HepG2 (cell line): ENCODE measurements around the gene DNLZ. TPM values are rescaled to one million over a fixed set of nuclear protein-coding genes. Genes with fewer than 3 reads are reported as not detected.

Source experiments
- CENPX ChIP-seq: sonication (generic); formaldehyde crosslinking; IDR thresholded peaks from 2 replicates; pipeline ENCODE4 v1.9.0; 2021; ENCODE audit warnings: mild to moderate bottlenecking, missing genetic modification reagents, moderate library complexity
- GATAD2A ChIP-seq: IDR thresholded peaks from 2 replicates; pipeline ENCODE4 v1.6.1; 2016
- NCOA2 ChIP-seq: sonication (generic); formaldehyde crosslinking; IDR thresholded peaks from 2 replicates; pipeline ENCODE4 v1.8.0; 2022; ENCODE audit warnings: inconsistent platforms
- NR3C1 ChIP-seq: sonication (generic); formaldehyde crosslinking; IDR thresholded peaks from 2 replicates; pipeline ENCODE4 v1.4.0; 2020; ENCODE audit warnings: missing genetic modification reagents
- RORA ChIP-seq: sonication (generic); formaldehyde crosslinking; IDR thresholded peaks from 2 replicates; pipeline ENCODE4 v1.5.0; 2020; ENCODE audit warnings: mild to moderate bottlenecking, missing genetic modification reagents, moderate library complexity
- SMAD3 ChIP-seq: sonication (generic); formaldehyde crosslinking; IDR thresholded peaks from 2 replicates; pipeline ENCODE4 v1.4.0; 2020; ENCODE audit warnings: missing genetic modification reagents
- SP140L ChIP-seq: sonication (generic); formaldehyde crosslinking; IDR thresholded peaks from 2 replicates; pipeline ENCODE4 v1.4.0; 2020; ENCODE audit warnings: missing genetic modification reagents, borderline replicate concordance
- TCF7L2 ChIP-seq: IDR thresholded peaks from 2 replicates; pipeline ENCODE4 v1.6.1; 2011; ENCODE audit warnings: mild to moderate bottlenecking, low read depth, low read length, moderate library complexity
- UBTF ChIP-seq: sonication (generic); formaldehyde crosslinking; IDR thresholded peaks from 2 replicates; pipeline ENCODE4 v1.4.0; 2020; ENCODE audit warnings: mild to moderate bottlenecking, missing genetic modification reagents
- ZNF124 ChIP-seq: sonication (generic); formaldehyde crosslinking; IDR thresholded peaks from 2 replicates; pipeline ENCODE4 v1.4.0; 2020; ENCODE audit warnings: missing genetic modification reagents
- ZNF138 ChIP-seq: sonication (generic); formaldehyde crosslinking; IDR thresholded peaks from 2 replicates; pipeline ENCODE4 v1.5.0; 2020; ENCODE audit warnings: mild to moderate bottlenecking, low read depth, missing genetic modification reagents
- ZNF205 ChIP-seq: IDR thresholded peaks from 2 replicates; pipeline ENCODE4 v1.6.1; 2018; ENCODE audit warnings: missing biosample characterization, missing genetic modification reagents
- ZNF362 ChIP-seq: sonication (generic); formaldehyde crosslinking; IDR thresholded peaks from 2 replicates; pipeline ENCODE4 v1.4.0; 2020; ENCODE audit warnings: missing genetic modification reagents, mild to moderate bottlenecking, borderline replicate concordance
- ZNF543 ChIP-seq: sonication (generic); formaldehyde crosslinking; IDR thresholded peaks from 2 replicates; pipeline ENCODE4 v1.4.0; 2020; ENCODE audit warnings: mild to moderate bottlenecking, missing genetic modification reagents
- ZNF724P ChIP-seq: sonication (generic); formaldehyde crosslinking; IDR thresholded peaks from 2 replicates; pipeline ENCODE4 v1.8.0; 2022; ENCODE audit warnings: missing genetic modification reagents, borderline replicate concordance
- ZNF788 ChIP-seq: sonication (generic); formaldehyde crosslinking; IDR thresholded peaks from 2 replicates; pipeline ENCODE4 v1.5.0; 2020; ENCODE audit warnings: mild to moderate bottlenecking, missing genetic modification reagents, borderline replicate concordance
- polyA plus RNA-seq, 8 experiments: library from polyadenylated mRNA; depleted of rRNA in 3 of 8; stranded (reverse) in 7 of 8; unstranded in 1 of 8; fragments of >200 nt; fragmentation: Illumina TruSeq in 4 of 8; extraction: Trizol in 4 of 8; gene quantifications; 2 replicates each; pipeline versions ENCODE4 v1.2.1 to v1.2.3, GENCODE V29; 2011 to 2016; ENCODE audit warnings: low read depth in 4 of 8, missing spikeins in 1 of 8, mixed read lengths in 1 of 8; ENCODE audit not compliant: insufficient read depth in 1 of 8
- total RNA-seq, 5 experiments: library from RNA; depleted of rRNA; stranded (reverse); fragments of >200 nt; fragmentation: Illumina TruSeq; extraction: Trizol; gene quantifications; 2 replicates each; pipeline ENCODE4 v1.2.3, GENCODE V29; 2016; ENCODE audit warnings: low read depth in 1 of 5
- TF ChIP-seq, protein P1 (sequence below): sonication (generic); formaldehyde crosslinking; IDR thresholded peaks from 2 replicates; pipeline ENCODE4 v1.4.0; 2020; ENCODE audit warnings: mild to moderate bottlenecking, missing genetic modification reagents
- TF ChIP-seq, protein P2 (sequence below): sonication (generic); formaldehyde crosslinking; IDR thresholded peaks from 2 replicates; pipeline ENCODE4; 2020; ENCODE audit warnings: missing genetic modification reagents, mild to moderate bottlenecking, borderline replicate concordance
- TF ChIP-seq, protein P3 (sequence below): IDR thresholded peaks from 2 replicates; pipeline ENCODE4 v1.6.1; 2016; ENCODE audit warnings: low read depth, control low read depth

Gene DNLZ
- total and polyA plus RNA-seq, 2 of the 13 experiments (the other 11 are each of a cell fraction or from before 2014, with no cell fraction given), result 3.4 to 8.0 TPM

DNA sequence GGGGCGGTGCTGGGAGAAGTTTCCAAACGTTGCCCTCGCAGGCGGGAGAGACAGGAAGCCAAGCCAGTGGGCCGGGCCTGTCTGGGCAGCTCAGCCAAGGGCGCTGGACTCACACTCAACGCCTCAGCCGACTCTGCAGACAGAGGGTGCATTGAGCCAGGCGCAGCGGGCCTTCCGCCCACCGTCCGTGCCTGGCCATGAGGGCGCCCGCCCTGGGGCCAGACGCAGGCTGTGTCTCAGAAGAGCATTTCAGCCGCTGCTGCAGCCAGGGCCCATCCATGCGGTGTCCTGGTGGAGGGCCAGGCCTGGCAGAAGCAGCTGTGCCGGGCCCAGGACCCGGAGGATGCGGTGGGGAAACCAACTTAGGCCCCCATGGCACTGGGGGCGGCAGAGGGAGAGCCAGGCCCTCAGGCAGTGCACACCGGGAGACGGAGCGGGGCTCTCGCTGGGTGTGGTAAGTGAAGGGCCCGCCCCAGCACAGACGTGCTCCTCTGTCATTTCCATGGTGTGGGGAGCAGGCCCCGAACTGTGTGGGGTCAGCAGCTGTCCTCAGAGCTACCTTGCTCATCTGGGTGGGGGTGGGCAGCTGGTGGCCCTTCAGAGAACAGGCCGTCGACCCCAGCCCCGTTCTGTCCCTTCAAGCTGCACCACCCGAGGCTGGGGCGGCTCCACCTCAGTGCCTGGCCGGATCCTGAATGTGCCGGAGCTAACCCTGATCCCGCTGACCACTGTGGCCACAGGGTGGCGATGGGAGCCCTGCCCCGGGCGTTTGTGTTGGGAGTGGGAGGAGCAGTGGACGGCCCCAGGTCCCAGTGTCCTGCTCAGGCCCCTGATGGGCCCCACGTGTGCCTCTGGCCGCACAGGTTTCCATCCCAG, 18.0 kb downstream of the DNLZ start (continued):
- TF ChIP-seq, protein P1, sequence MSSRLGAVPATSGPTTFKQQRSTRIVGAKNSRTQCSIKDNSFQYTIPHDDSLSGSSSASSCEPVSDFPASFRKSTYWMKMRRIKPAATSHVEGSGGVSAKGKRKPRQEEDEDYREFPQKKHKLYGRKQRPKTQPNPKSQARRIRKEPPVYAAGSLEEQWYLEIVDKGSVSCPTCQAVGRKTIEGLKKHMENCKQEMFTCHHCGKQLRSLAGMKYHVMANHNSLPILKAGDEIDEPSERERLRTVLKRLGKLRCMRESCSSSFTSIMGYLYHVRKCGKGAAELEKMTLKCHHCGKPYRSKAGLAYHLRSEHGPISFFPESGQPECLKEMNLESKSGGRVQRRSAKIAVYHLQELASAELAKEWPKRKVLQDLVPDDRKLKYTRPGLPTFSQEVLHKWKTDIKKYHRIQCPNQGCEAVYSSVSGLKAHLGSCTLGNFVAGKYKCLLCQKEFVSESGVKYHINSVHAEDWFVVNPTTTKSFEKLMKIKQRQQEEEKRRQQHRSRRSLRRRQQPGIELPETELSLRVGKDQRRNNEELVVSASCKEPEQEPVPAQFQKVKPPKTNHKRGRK (CRISPR knock-in tag), result no peak
- TF ChIP-seq RORA (CRISPR knock-in tag) (no peak), NCOA2 (0 out of 2 replicates have a peak, but pooled peaks have one; percentile 4), NR3C1 (CRISPR knock-in tag) (no peak), SMAD3 (CRISPR knock-in tag) (peak; percentile 37; the same call in 1 of the 2 replicates), ZNF138 (CRISPR knock-in tag) (0 out of 2 replicates have a peak, but pooled peaks have one; percentile 41), UBTF (peak; percentile 83), ZNF362 (CRISPR knock-in tag) (no peak), CENPX (CRISPR knock-in tag) (no peak), ZNF788 (CRISPR knock-in tag) (peak; percentile 48; the same call in 1 of the 2 replicates), ZNF124 (peak; percentile 32; the same call in 1 of the 2 replicates), ZNF543 (peak; percentile 46; the same call in 1 of the 2 replicates), GATAD2A (CRISPR knock-in tag) (peak; percentile 45), ZNF205 (CRISPR knock-in tag) (peak; percentile 31; the same call in 1 of the 2 replicates), SP140L (CRISPR knock-in tag) (no peak), ZNF724P (CRISPR knock-in tag) (no peak; the same call in 1 of the 2 replicates), TCF7L2 (no peak)
- TF ChIP-seq, protein P2, sequence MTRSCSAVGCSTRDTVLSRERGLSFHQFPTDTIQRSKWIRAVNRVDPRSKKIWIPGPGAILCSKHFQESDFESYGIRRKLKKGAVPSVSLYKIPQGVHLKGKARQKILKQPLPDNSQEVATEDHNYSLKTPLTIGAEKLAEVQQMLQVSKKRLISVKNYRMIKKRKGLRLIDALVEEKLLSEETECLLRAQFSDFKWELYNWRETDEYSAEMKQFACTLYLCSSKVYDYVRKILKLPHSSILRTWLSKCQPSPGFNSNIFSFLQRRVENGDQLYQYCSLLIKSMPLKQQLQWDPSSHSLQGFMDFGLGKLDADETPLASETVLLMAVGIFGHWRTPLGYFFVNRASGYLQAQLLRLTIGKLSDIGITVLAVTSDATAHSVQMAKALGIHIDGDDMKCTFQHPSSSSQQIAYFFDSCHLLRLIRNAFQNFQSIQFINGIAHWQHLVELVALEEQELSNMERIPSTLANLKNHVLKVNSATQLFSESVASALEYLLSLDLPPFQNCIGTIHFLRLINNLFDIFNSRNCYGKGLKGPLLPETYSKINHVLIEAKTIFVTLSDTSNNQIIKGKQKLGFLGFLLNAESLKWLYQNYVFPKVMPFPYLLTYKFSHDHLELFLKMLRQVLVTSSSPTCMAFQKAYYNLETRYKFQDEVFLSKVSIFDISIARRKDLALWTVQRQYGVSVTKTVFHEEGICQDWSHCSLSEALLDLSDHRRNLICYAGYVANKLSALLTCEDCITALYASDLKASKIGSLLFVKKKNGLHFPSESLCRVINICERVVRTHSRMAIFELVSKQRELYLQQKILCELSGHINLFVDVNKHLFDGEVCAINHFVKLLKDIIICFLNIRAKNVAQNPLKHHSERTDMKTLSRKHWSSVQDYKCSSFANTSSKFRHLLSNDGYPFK (CRISPR knock-in tag), result no peak
- TF ChIP-seq, protein P3, sequence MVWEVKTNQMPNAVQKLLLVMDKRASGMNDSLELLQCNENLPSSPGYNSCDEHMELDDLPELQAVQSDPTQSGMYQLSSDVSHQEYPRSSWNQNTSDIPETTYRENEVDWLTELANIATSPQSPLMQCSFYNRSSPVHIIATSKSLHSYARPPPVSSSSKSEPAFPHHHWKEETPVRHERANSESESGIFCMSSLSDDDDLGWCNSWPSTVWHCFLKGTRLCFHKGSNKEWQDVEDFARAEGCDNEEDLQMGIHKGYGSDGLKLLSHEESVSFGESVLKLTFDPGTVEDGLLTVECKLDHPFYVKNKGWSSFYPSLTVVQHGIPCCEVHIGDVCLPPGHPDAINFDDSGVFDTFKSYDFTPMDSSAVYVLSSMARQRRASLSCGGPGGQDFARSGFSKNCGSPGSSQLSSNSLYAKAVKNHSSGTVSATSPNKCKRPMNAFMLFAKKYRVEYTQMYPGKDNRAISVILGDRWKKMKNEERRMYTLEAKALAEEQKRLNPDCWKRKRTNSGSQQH (CRISPR knock-in tag), result no peak
